GM19328 (cell line): ENCODE measurements around the gene SPACA9.

Experiments used
- ATAC-seq: cut with Tn5 transposase; IDR thresholded peaks from one replicate; pipeline ENCODE4 v1.9.1; 2021; ENCODE audit warnings: mild to moderate bottlenecking, moderate library complexity; ENCODE audit not compliant: unreplicated experiment

Gene SPACA9

GRCh38 chr9:132935026-132935425 lies 56.3 kb downstream of the SPACA9 start:
- no peak for ATAC-seq

- ATAC-seq: no peak
Measured at GRCh38 chr9:132937463-132937901, 58.8 kb downstream of the SPACA9 start.

DNA sequence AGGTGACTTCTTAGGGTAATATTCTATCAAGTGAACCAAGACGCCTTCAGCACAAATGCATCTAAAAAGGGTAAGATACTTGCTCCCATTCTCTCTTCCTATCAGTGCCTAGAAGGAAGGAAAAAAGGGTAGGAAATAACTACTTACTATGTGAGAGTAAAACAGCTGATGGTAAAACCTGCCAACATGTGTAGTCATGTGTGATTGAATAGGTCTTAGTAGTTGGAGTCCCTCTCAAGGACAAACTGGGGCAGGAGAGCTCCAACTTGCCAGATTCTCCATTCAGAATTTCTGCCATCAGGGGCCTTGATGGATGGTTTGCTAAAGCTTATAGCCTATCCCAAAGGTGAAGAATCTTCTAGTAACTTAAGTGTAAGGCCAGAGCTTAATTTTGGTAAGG lies 60.5 kb downstream of the SPACA9 start:
- no peak for ATAC-seq
